ENCODE data around the gene CHRNA1. TPM values are rescaled to one million over a fixed set of nuclear protein-coding genes. Genes with fewer than 3 reads are reported as not detected.

Gene CHRNA1
- total and polyA plus RNA-seq, 9 of the 15 experiments (the other 6 are each of a cell fraction or from before 2014, with no cell fraction given) = not detected

GRCh38 chr2:174791746-174792280 is 27.5 kb upstream of the CHRNA1 start:
- H3K27ac ChIP-seq (ENCODE audit: extremely low read depth, low read depth, low read length) = no peak overlapping the region
- H3K9me3 ChIP-seq (replicated peaks; ENCODE audit: control insufficient read depth, insufficient read depth, low read depth, low read length) = no peaks in the 10 kb centered on the region
- H4K20me1 ChIP-seq (replicated peaks; ENCODE audit: control insufficient read depth, insufficient read depth, low read length) = no peaks in the 10 kb centered on the region
- H3K9me1 ChIP-seq (ENCODE audit: control insufficient read depth, insufficient read depth, low read length) = no peaks in the 10 kb centered on the region
- H3K9ac ChIP-seq (ENCODE audit: insufficient read depth in 1 of 2, low read depth in 2 of 2, low read length in 2 of 2) = no peak overlapping the region
- peaks cover 4 to 28% of the 10 kb centered on the region in 2 experiments; a peak in 3 of 5 replicates for H3K27me3 ChIP-seq (ENCODE audit: control insufficient read depth in 2 of 2, insufficient read depth in 2 of 2, low read length in 2 of 2)
- peaks cover 0 to 3% of the 10 kb centered on the region in 2 experiments; a peak in 2 of 5 replicates for H3K4me1 ChIP-seq (replicated peaks in 1 of 2; ENCODE audit: control insufficient read depth in 2 of 2, insufficient read depth in 2 of 2, low read length in 2 of 2)
- H3K36me3 ChIP-seq (ENCODE audit: control insufficient read depth, insufficient read depth, low read length) = no peaks in the 10 kb centered on the region
- ChIA-PET CTCF (ENCODE audit: low intra/inter-chr PET ratio) (no interaction called here), POLR2A (no interaction called here)
- TF ChIP-seq, protein P1, sequence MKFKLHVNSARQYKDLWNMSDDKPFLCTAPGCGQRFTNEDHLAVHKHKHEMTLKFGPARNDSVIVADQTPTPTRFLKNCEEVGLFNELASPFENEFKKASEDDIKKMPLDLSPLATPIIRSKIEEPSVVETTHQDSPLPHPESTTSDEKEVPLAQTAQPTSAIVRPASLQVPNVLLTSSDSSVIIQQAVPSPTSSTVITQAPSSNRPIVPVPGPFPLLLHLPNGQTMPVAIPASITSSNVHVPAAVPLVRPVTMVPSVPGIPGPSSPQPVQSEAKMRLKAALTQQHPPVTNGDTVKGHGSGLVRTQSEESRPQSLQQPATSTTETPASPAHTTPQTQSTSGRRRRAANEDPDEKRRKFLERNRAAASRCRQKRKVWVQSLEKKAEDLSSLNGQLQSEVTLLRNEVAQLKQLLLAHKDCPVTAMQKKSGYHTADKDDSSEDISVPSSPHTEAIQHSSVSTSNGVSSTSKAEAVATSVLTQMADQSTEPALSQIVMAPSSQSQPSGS (CRISPR knock-in tag; IDR thresholded peaks at IDR 0.05) = no peak
- TF ChIP-seq ZNF586 (CRISPR knock-in tag; conservative IDR thresholded peaks at IDR 0.05) = no peak
- no peak for TF ChIP-seq SREBF2 (CRISPR knock-in tag; IDR thresholded peaks at IDR 0.05)
- TF ChIP-seq HOMEZ (CRISPR knock-in tag; IDR thresholded peaks at IDR 0.05) = no peak
- TF ChIP-seq SNIP1 (IDR thresholded peaks at IDR 0.05; ENCODE audit: low read depth) = no peak
- no peak for TF ChIP-seq NCOA1 (IDR thresholded peaks at IDR 0.05; ENCODE audit: low read depth)
- TF ChIP-seq TEAD1 (CRISPR knock-in tag; IDR thresholded peaks at IDR 0.05) = no peak
- TF ChIP-seq SMC3 (conservative IDR thresholded peaks at IDR 0.05; ENCODE audit: insufficient read depth, low read depth, low read length) = no peak
- TF ChIP-seq SOX6 (IDR thresholded peaks at IDR 0.05) = no peak
- no peak for TF ChIP-seq RBM34 (IDR thresholded peaks at IDR 0.05; ENCODE audit: borderline replicate concordance, insufficient read depth, low read length)
- TF ChIP-seq ELK1 (CRISPR knock-in tag; IDR thresholded peaks at IDR 0.05) = no peak
- TF ChIP-seq NUFIP1 (IDR thresholded peaks at IDR 0.05; ENCODE audit: partially characterized antibody) = no peak
- TF ChIP-seq NFYB (IDR thresholded peaks at IDR 0.05; ENCODE audit: extremely low read depth, insufficient read length) = no peak
- no peak for TF ChIP-seq CSDE1 (IDR thresholded peaks at IDR 0.05)
- TF ChIP-seq, protein P2, sequence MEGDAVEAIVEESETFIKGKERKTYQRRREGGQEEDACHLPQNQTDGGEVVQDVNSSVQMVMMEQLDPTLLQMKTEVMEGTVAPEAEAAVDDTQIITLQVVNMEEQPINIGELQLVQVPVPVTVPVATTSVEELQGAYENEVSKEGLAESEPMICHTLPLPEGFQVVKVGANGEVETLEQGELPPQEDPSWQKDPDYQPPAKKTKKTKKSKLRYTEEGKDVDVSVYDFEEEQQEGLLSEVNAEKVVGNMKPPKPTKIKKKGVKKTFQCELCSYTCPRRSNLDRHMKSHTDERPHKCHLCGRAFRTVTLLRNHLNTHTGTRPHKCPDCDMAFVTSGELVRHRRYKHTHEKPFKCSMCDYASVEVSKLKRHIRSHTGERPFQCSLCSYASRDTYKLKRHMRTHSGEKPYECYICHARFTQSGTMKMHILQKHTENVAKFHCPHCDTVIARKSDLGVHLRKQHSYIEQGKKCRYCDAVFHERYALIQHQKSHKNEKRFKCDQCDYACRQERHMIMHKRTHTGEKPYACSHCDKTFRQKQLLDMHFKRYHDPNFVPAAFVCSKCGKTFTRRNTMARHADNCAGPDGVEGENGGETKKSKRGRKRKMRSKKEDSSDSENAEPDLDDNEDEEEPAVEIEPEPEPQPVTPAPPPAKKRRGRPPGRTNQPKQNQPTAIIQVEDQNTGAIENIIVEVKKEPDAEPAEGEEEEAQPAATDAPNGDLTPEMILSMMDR (IDR thresholded peaks at IDR 0.05 in 2 of 3, conservative IDR thresholded peaks at IDR 0.05 in 1 of 3; ENCODE audit: insufficient read depth in 2 of 3, low read depth in 1 of 3, low read length in 3 of 3) = no peak
- no peak for TF ChIP-seq KLF1 (tag; IDR thresholded peaks at IDR 0.05)
- no peak for TF ChIP-seq SAFB2 (IDR thresholded peaks at IDR 0.05; ENCODE audit: borderline replicate concordance, low read depth, low read length, severe bottlenecking)
- no peak for TF ChIP-seq PML (IDR thresholded peaks at IDR 0.05; ENCODE audit: low read length)
- no peak for TF ChIP-seq CXXC5 (CRISPR knock-in tag; IDR thresholded peaks at IDR 0.05)
- intact Hi-C loops (cut with micrococcal nuclease) (no loop called here), in situ Hi-C loops (cut with MboI) (no loop called here)
- no peaks in the 10 kb centered on the region for H3K79me2 ChIP-seq (ENCODE audit: control insufficient read depth, insufficient read depth, low read length)
- no peak for DNase-seq (ENCODE audit: extremely low read depth in 1 of 4, low spot score in 3 of 4)
- 0% methylated on average over 7 of the region's 7 CpGs for WGBS (ENCODE audit: insufficient coverage, low coverage, missing lambda C conversion rate)
- H2AFZ ChIP-seq (ENCODE audit: low read depth, low read length) = no peak overlapping the region
- H3K4me3 ChIP-seq = no peak overlapping the region
- ATAC-seq = no peak
- H3K4me2 ChIP-seq (ENCODE audit: insufficient read depth, low read length) = no peak overlapping the region
- FAIRE-seq = no peak
- BruUV-seq (replicated peaks) = no TSS peak

Data from K562 (cell line).